GM12878 (cell line): ENCODE measurements around the gene SPAG9. TPM values are rescaled to one million over a fixed set of nuclear protein-coding genes. Genes with fewer than 3 reads are reported as not detected.

ENCODE experiments used
- ATAC-seq: fragments of 200-7000 bp; cut with Tn5 transposase; 3 replicates; pipeline ENCODE4 v1.9.1; 2020; ENCODE audit warnings: mild to moderate bottlenecking, moderate library complexity
- BruUV-seq: library from RNA; stranded (reverse); fragments of 400-500 nt; replicated peaks from 2 replicates; lab custom pipeline; 2021; lab: Mats Ljungman, UMichigan
- CTCF ChIA-PET: fragments of 300-600 bp; sonication (Branson Sonifier 250); formaldehyde crosslinking; extraction: SDS; loops from one replicate; lab custom pipeline; 2021; ENCODE audit warnings: inconsistent platforms; lab: Yijun Ruan, JAX
- POLR2A ChIA-PET: fragments of 350-600 bp; formaldehyde crosslinking; extraction: SDS; loops from one replicate; lab custom pipeline; 2021; ENCODE audit warnings: inconsistent platforms; lab: Charles Lee
- RAD21 ChIA-PET: fragments of 300-600 bp; sonication (Branson Sonifier 250); formaldehyde crosslinking; loops from one replicate; lab custom pipeline; 2023; ENCODE audit warnings: antibody characterized with exemption; ENCODE audit not compliant: unreplicated experiment; lab: Charles Lee
- SMC1A ChIA-PET: fragments of 300-600 bp; sonication (Branson Sonifier 250); formaldehyde crosslinking; loops from one replicate; lab custom pipeline; 2023; ENCODE audit not compliant: unreplicated experiment, uncharacterized antibody; lab: Charles Lee
- DNase-seq: peaks from one replicate; pipeline ENCODE4 v3.0.0-alpha.2; 2011; ENCODE audit warnings: low read depth, low spot score
- FAIRE-seq: peaks from 3 replicates; lab custom pipeline; 2011; peaks lifted over from hg19 to GRCh38; lab: Jason Lieb, UNC
- H2AFZ ChIP-seq: 2 replicates; pipeline ENCODE4 v1.6.0; 2011; ENCODE audit warnings: low read depth, low read length, control low read depth; ENCODE audit not compliant: control insufficient read depth
- H3K27ac ChIP-seq: 2 replicates; pipeline ENCODE4 v1.5.1; 2011; ENCODE audit warnings: control low read depth; ENCODE audit not compliant: control insufficient read depth, insufficient read depth
- H3K27me3 ChIP-seq, 2 experiments: replicated peaks in 1 of 2; 2 replicates each; pipeline versions ENCODE4 v1.6.0 to v1.6.1; 2011; ENCODE audit warnings: low read length in 1 of 2; ENCODE audit not compliant: control insufficient read depth in 2 of 2, insufficient read depth in 2 of 2
- H3K36me3 ChIP-seq, 2 experiments: 2 replicates each; pipeline ENCODE4 v1.5.1; 2011; ENCODE audit warnings: low read length in 1 of 2; ENCODE audit not compliant: control insufficient read depth in 2 of 2, insufficient read depth in 2 of 2
- H3K4me1 ChIP-seq: 2 replicates; pipeline ENCODE4 v1.6.1; 2011; ENCODE audit warnings: mild to moderate bottlenecking, low read length, moderate library complexity, mixed read lengths; ENCODE audit not compliant: control insufficient read depth, insufficient read depth
- H3K4me2 ChIP-seq: 2 replicates; pipeline ENCODE4 v1.6.0; 2011; ENCODE audit warnings: control low read depth; ENCODE audit not compliant: control insufficient read depth, insufficient read depth
- H3K4me3 ChIP-seq: fragments of 200-600 bp; sonication (generic); 2 replicates; pipeline ENCODE4 v1.5.1; 2016
- H3K79me2 ChIP-seq: 2 replicates; pipeline ENCODE4 v1.6.0; 2011; ENCODE audit warnings: low read length; ENCODE audit not compliant: control insufficient read depth, insufficient read depth
- H3K9ac ChIP-seq: 2 replicates; pipeline ENCODE4 v1.8.0; 2011; ENCODE audit warnings: low read length, control low read depth, mixed read lengths; ENCODE audit not compliant: control insufficient read depth, insufficient read depth
- H3K9me3 ChIP-seq: replicated peaks from 3 replicates; pipeline ENCODE4 v1.5.1; 2011; ENCODE audit warnings: mild to moderate bottlenecking, low read length; ENCODE audit not compliant: control insufficient read depth, insufficient read depth
- H4K20me1 ChIP-seq: 2 replicates; pipeline ENCODE4 v1.6.0; 2011; ENCODE audit not compliant: control insufficient read depth, insufficient read depth
- CBFB ChIP-seq: IDR thresholded peaks from 2 replicates; pipeline ENCODE4 v1.6.1; 2016; ENCODE audit warnings: antibody characterized with exemption, low read depth
- CEBPB ChIP-seq, 2 experiments: fragments of 150-350 bp in 1 of 2; IDR thresholded peaks; 2 replicates each; pipeline ENCODE4 v1.6.1; 2012 to 2014; ENCODE audit warnings: low read depth in 2 of 2, low read length in 2 of 2, borderline replicate concordance in 1 of 2, inconsistent platforms in 1 of 2
- EGR1 ChIP-seq, 2 experiments: IDR thresholded peaks; 1 replicate in 1 of 2; 2 replicates in 1 of 2; pipeline ENCODE4 v1.6.1; 2011 to 2012; ENCODE audit warnings: low read depth in 2 of 2, low read length in 2 of 2, borderline replicate concordance in 1 of 2, mild to moderate bottlenecking in 1 of 2, moderate library complexity in 1 of 2
- FOS ChIP-seq: IDR thresholded peaks from 3 replicates; pipeline ENCODE4 v1.6.1; 2011; ENCODE audit warnings: borderline replicate concordance; ENCODE audit not compliant: insufficient read length; ENCODE audit errors: extremely low read depth
- FOXK2 ChIP-seq: fragments of 450-650 bp; IDR thresholded peaks from 2 replicates; pipeline ENCODE4 v1.6.1; 2017; ENCODE audit warnings: mild to moderate bottlenecking, moderate library complexity
- KAT2A ChIP-seq: conservative IDR thresholded peaks from 2 replicates; pipeline ENCODE4 v1.6.1; 2011; ENCODE audit warnings: low read depth, low read length; ENCODE audit not compliant: control insufficient read depth
- NBN ChIP-seq: fragments of 450-650 bp; IDR thresholded peaks from 2 replicates; pipeline ENCODE4 v1.6.1; 2016
- NFXL1 ChIP-seq: fragments of 450-650 bp; IDR thresholded peaks from 2 replicates; pipeline ENCODE4 v1.6.1; 2017; ENCODE audit warnings: antibody characterized with exemption, mild to moderate bottlenecking, borderline replicate concordance
- NRF1 ChIP-seq: conservative IDR thresholded peaks from 2 replicates; pipeline ENCODE4 v1.6.1; 2011; ENCODE audit warnings: mild to moderate bottlenecking, low read depth, low read length, improper control_type of control experiment
- PAX8 ChIP-seq: fragments of 450-650 bp; IDR thresholded peaks from 2 replicates; pipeline ENCODE4 v1.6.1; 2017; ENCODE audit warnings: mild to moderate bottlenecking, moderate library complexity
- RELA ChIP-seq: fragments of 450-650 bp; IDR thresholded peaks from 2 replicates; pipeline ENCODE4 v1.8.0; 2014; ENCODE audit warnings: borderline replicate concordance; ENCODE audit not compliant: partially characterized antibody
- SMAD1 ChIP-seq: fragments of 450-650 bp; IDR thresholded peaks from 2 replicates; pipeline ENCODE4 v1.6.1; 2018; ENCODE audit warnings: mild to moderate bottlenecking, low read depth; ENCODE audit not compliant: partially characterized antibody
- SREBF1 ChIP-seq: IDR thresholded peaks from 2 replicates; pipeline ENCODE4 v1.6.1; 2012; ENCODE audit warnings: mild to moderate bottlenecking, low read length
- SREBF2 ChIP-seq: IDR thresholded peaks from 2 replicates; pipeline ENCODE4 v1.6.1; 2012; ENCODE audit warnings: mild to moderate bottlenecking, low read length
- ZSCAN29 ChIP-seq: fragments of 450-650 bp; IDR thresholded peaks from 2 replicates; pipeline ENCODE4 v1.6.1; 2017; ENCODE audit warnings: mild to moderate bottlenecking, moderate library complexity
- WGBS: methylation state at CpG from one replicate; pipeline ENCODE4 v1.1.6; 2016; ENCODE audit warnings: low lambda C conversion rate; ENCODE audit not compliant: insufficient replicate concordance, insufficient coverage; ENCODE audit errors: missing lambda C conversion rate; 5-methylcytosine and 5-hydroxymethylcytosine counted together
- in situ Hi-C: fragments of 300-500 bp; cut with MboI; formaldehyde crosslinking; loops from 9 replicates; pipeline ENCODE4 v1.14.3; 2018; ENCODE audit warnings: mixed read lengths
- intact Hi-C: fragments of 100-400 bp; cut with micrococcal nuclease; formaldehyde crosslinking; loops from one replicate; pipeline ENCODE4 v1.14.2; 2022; ENCODE audit not compliant: unreplicated experiment
- polyA plus RNA-seq, 11 experiments: library from polyadenylated mRNA; depleted of rRNA in 4 of 11; unstranded in 6 of 11; stranded (reverse) in 5 of 11; fragments of >200 nt; fragmentation: Nextera tagmentation in 4 of 11; fragmentation: Illumina TruSeq in 1 of 11; extraction: Ambion mirVana in 4 of 11; extraction: Trizol in 1 of 11; gene quantifications; 1 replicate in 1 of 11; 2 replicates in 10 of 11; pipeline versions ENCODE4 v1.2.1 to v1.2.3, GENCODE V29; 2011 to 2016; ENCODE audit warnings: inconsistent platforms in 2 of 11, missing spikeins in 2 of 11, low read depth in 1 of 11
- total RNA-seq, 4 experiments: library from RNA; depleted of rRNA in 3 of 4; stranded (reverse); fragments of >200 nt in 3 of 4; fragmentation: Illumina TruSeq in 1 of 4; extraction: Trizol in 1 of 4; gene quantifications; 2 replicates each; pipeline versions ENCODE4 v1.2.1 to v1.2.3, GENCODE V29; 2013 to 2021
- TF ChIP-seq, protein P1 (sequence below): fragments of 450-650 bp; IDR thresholded peaks from 2 replicates; pipeline ENCODE4 v1.6.1; 2018; ENCODE audit warnings: borderline replicate concordance, mild to moderate bottlenecking; ENCODE audit not compliant: partially characterized antibody
- TF ChIP-seq, protein P2 (sequence below): fragments of 150-350 bp; IDR thresholded peaks from 2 replicates; pipeline ENCODE4 v1.6.1; 2016; ENCODE audit warnings: low read depth, low read length
- TF ChIP-seq, protein P3 (sequence below), 3 experiments: IDR thresholded peaks in 2 of 3; conservative IDR thresholded peaks in 1 of 3; 2 replicates each; pipeline ENCODE4 v1.5.1; 2011; ENCODE audit warnings: low read depth in 3 of 3, low read length in 3 of 3, mild to moderate bottlenecking in 3 of 3, control low read depth in 2 of 3, moderate library complexity in 2 of 3, inconsistent platforms in 1 of 3, mixed read lengths in 1 of 3; ENCODE audit not compliant: control insufficient read depth in 2 of 3, insufficient read depth in 1 of 3; ENCODE audit errors: extremely low read depth in 1 of 3

Gene SPAG9
- total and polyA plus RNA-seq, 10 of the 15 experiments (the other 5 are each of a cell fraction or from before 2014, with no cell fraction given), result 6.6 to 42.0 (median 24.9) TPM

DNA sequence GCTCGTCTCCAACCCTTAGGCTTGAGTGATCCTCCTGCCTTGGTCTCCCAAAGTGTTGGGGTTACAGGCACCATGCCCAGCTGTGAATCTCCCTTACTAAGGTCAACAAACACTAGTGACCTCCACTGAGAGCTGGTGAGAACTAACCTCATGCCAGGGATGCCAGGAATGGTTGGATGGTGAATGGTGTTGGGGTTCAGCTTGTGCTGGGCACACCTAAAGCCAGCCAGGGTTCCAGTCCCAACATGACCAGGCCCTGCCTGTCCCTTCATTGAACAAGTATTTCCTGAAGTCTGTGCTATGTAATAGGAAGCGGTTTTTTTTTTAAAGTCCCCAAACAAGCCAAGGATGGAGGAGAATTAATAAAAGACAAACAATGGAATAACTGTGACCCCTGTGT, 198.6 kb downstream of the SPAG9 start:
- FAIRE-seq (no peak), ATAC-seq (no peak), DNase-seq (no peak)
- Histone ChIP-seq H3K27ac (no peak overlapping the region), H2AFZ (no peak overlapping the region), H3K79me2 (no peaks in the 10 kb centered on the region), H3K4me2 (no peak overlapping the region), H3K4me1 (peaks cover 19% of the 10 kb centered on the region), H4K20me1 (no peaks in the 10 kb centered on the region), H3K36me3 (no peaks in the 10 kb centered on the region), H3K9ac (no peak overlapping the region), H3K4me3 (no peak overlapping the region), H3K9me3 (no peaks in the 10 kb centered on the region), H3K27me3 (no peaks in the 10 kb centered on the region)
- ChIA-PET CTCF (no interaction called here), RAD21 (no interaction called here), POLR2A (no interaction called here), SMC1A (interaction anchor here (1.1 kb wide), 1 partner anchor 10 kb away, joined by 4 read pairs; no protein-coding TSS in a partner anchor)
- intact Hi-C loops (no loop called here), in situ Hi-C loops (no loop called here)
- 28% methylated on average over 2 of the region's 2 CpGs for WGBS
- no TSS peak for BruUV-seq
- TF ChIP-seq CBFB (no peak), CEBPB (IDR thresholded peaks at IDR 0.05; ENCODE audit: borderline replicate concordance in 1 of 2, low read depth in 2 of 2, low read length in 2 of 2) (no peak), SREBF2 (no peak), RELA (no peak), FOXK2 (no peak), NFXL1 (no peak), FOS (no peak), SMAD1 (no peak), KAT2A (no peak), ZSCAN29 (no peak), PAX8 (no peak), NBN (no peak), EGR1 (IDR thresholded peaks at IDR 0.05; ENCODE audit: borderline replicate concordance in 1 of 2, low read depth in 2 of 2, low read length in 2 of 2) (no peak), NRF1 (no peak), SREBF1 (no peak)
- TF ChIP-seq, protein P1, sequence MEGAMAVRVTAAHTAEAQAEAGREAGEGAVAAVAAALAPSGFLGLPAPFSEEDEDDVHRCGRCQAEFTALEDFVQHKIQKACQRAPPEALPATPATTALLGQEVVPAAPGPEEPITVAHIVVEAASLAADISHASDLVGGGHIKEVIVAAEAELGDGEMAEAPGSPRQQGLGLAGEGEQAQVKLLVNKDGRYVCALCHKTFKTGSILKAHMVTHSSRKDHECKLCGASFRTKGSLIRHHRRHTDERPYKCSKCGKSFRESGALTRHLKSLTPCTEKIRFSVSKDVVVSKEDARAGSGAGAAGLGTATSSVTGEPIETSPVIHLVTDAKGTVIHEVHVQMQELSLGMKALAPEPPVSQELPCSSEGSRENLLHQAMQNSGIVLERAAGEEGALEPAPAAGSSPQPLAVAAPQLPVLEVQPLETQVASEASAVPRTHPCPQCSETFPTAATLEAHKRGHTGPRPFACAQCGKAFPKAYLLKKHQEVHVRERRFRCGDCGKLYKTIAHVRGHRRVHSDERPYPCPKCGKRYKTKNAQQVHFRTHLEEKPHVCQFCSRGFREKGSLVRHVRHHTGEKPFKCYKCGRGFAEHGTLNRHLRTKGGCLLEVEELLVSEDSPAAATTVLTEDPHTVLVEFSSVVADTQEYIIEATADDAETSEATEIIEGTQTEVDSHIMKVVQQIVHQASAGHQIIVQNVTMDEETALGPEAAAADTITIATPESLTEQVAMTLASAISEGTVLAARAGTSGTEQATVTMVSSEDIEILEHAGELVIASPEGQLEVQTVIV, result no peak
- TF ChIP-seq, protein P2, sequence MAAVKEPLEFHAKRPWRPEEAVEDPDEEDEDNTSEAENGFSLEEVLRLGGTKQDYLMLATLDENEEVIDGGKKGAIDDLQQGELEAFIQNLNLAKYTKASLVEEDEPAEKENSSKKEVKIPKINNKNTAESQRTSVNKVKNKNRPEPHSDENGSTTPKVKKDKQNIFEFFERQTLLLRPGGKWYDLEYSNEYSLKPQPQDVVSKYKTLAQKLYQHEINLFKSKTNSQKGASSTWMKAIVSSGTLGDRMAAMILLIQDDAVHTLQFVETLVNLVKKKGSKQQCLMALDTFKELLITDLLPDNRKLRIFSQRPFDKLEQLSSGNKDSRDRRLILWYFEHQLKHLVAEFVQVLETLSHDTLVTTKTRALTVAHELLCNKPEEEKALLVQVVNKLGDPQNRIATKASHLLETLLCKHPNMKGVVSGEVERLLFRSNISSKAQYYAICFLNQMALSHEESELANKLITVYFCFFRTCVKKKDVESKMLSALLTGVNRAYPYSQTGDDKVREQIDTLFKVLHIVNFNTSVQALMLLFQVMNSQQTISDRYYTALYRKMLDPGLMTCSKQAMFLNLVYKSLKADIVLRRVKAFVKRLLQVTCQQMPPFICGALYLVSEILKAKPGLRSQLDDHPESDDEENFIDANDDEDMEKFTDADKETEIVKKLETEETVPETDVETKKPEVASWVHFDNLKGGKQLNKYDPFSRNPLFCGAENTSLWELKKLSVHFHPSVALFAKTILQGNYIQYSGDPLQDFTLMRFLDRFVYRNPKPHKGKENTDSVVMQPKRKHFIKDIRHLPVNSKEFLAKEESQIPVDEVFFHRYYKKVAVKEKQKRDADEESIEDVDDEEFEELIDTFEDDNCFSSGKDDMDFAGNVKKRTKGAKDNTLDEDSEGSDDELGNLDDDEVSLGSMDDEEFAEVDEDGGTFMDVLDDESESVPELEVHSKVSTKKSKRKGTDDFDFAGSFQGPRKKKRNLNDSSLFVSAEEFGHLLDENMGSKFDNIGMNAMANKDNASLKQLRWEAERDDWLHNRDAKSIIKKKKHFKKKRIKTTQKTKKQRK, result no peak
- TF ChIP-seq, protein P3, sequence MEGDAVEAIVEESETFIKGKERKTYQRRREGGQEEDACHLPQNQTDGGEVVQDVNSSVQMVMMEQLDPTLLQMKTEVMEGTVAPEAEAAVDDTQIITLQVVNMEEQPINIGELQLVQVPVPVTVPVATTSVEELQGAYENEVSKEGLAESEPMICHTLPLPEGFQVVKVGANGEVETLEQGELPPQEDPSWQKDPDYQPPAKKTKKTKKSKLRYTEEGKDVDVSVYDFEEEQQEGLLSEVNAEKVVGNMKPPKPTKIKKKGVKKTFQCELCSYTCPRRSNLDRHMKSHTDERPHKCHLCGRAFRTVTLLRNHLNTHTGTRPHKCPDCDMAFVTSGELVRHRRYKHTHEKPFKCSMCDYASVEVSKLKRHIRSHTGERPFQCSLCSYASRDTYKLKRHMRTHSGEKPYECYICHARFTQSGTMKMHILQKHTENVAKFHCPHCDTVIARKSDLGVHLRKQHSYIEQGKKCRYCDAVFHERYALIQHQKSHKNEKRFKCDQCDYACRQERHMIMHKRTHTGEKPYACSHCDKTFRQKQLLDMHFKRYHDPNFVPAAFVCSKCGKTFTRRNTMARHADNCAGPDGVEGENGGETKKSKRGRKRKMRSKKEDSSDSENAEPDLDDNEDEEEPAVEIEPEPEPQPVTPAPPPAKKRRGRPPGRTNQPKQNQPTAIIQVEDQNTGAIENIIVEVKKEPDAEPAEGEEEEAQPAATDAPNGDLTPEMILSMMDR (IDR thresholded peaks at IDR 0.05 in 2 of 3, conservative IDR thresholded peaks at IDR 0.05 in 1 of 3; ENCODE audit: control insufficient read depth in 2 of 3, extremely low read depth in 1 of 3, insufficient read depth in 1 of 3, low read depth in 3 of 3, low read length in 3 of 3), result no peak
